Natural killer cell (primary cell): ENCODE data around the gene TBRG4. TPM values are rescaled to one million over a fixed set of nuclear protein-coding genes. Genes with fewer than 3 reads are reported as not detected.

Experiments
- ATAC-seq, 3 donors: fragments of 150-1000 bp in 2 of 3; fragments of 200-7000 bp in 1 of 3; cut with Tn5 transposase; 1 replicate in 1 of 3; 2 replicates in 2 of 3; pipeline ENCODE4 v1.10.0; 2021; ENCODE audit warnings: mild to moderate bottlenecking in 2 of 3, moderate library complexity in 2 of 3
- DNase-seq, 2 donors: peaks; one replicate each; pipeline versions ENCODE4 v3.0.0 to v3.0.0-alpha.2; 2013 to 2021; ENCODE audit warnings: mixed read lengths in 1 of 2
- H3K27ac ChIP-seq: one replicate; pipeline ENCODE4 v1.5.1; 2013; ENCODE audit warnings: mild to moderate bottlenecking, low read length
- H3K27me3 ChIP-seq: one replicate; pipeline ENCODE4 v1.6.1; 2013; ENCODE audit warnings: low read length; ENCODE audit not compliant: control insufficient read depth, insufficient read depth
- H3K36me3 ChIP-seq: one replicate; pipeline ENCODE4 v1.6.1; 2013; ENCODE audit warnings: low read length; ENCODE audit not compliant: control insufficient read depth, insufficient read depth
- H3K4me1 ChIP-seq: one replicate; pipeline ENCODE4 v1.6.1; 2013; ENCODE audit warnings: low read length; ENCODE audit not compliant: control insufficient read depth, insufficient read depth
- H3K4me3 ChIP-seq: one replicate; pipeline ENCODE4 v1.5.1; 2013; ENCODE audit warnings: low read length
- H3K9me3 ChIP-seq: one replicate; pipeline ENCODE4 v1.6.1; 2013; ENCODE audit warnings: low read length; ENCODE audit not compliant: control insufficient read depth, insufficient read depth
- H3K27ac Mint-ChIP-seq, 2 donors: one replicate each; pipeline ENCODE4 v1.8.0; 2022; ENCODE audit warnings: mild to moderate bottlenecking in 2 of 2, mixed read lengths in 2 of 2, moderate library complexity in 1 of 2
- H3K27me3 Mint-ChIP-seq, 2 donors: one replicate each; pipeline ENCODE4 v1.8.0; 2022; ENCODE audit warnings: low read depth in 2 of 2, mixed read lengths in 2 of 2
- H3K36me3 Mint-ChIP-seq: one replicate; pipeline ENCODE4 v1.8.0; 2022; ENCODE audit warnings: mixed read lengths
- H3K4me1 Mint-ChIP-seq, 2 donors: one replicate each; pipeline ENCODE4 v1.8.0; 2022; ENCODE audit warnings: mixed read lengths in 2 of 2
- H3K4me3 Mint-ChIP-seq: one replicate; pipeline ENCODE4 v1.8.0; 2022; ENCODE audit warnings: mild to moderate bottlenecking, moderate library complexity, mixed read lengths
- H3K9me3 Mint-ChIP-seq, 2 donors: one replicate each; pipeline ENCODE4 v1.8.0; 2022; ENCODE audit warnings: mixed read lengths in 2 of 2
- CTCF ChIP-seq: fragments of 200-600 bp; IDR thresholded peaks from one replicate; pipeline ENCODE4 v1.8.0; 2022; ENCODE audit warnings: antibody characterized with exemption
- WGBS: methylation state at CpG from one replicate; pipeline ENCODE4 v1.1.7; 2013; ENCODE audit warnings: missing lambda C conversion rate; ENCODE audit not compliant: insufficient coverage; 5-methylcytosine and 5-hydroxymethylcytosine counted together
- intact Hi-C: fragments of 100-400 bp; cut with micrococcal nuclease; formaldehyde crosslinking; loops from one replicate; pipeline ENCODE4 v1.14.2; 2022
- total RNA-seq, 4 donors: library from RNA; stranded (reverse); fragments of 120-200 nt in 1 of 4; gene quantifications; one replicate each; pipeline versions ENCODE4 v1.2.3 to v1.2.4, GENCODE V29; 2013 to 2022

The TBRG4 gene
- total RNA-seq, 3 donors from 2014 or later (not counting 1 experiment from before 2014, with no cell fraction given) = 48.6 to 56.7 (median 55.9) TPM

GRCh38 chr7:45069444-45070253 lies 41.8 kb downstream of the TBRG4 start:
- no peak for TF ChIP-seq CTCF
- no peak overlapping the region for H3K27ac ChIP-seq
- H3K9me3 Mint-ChIP-seq = no peaks in the 10 kb centered on the region
- H3K4me3 ChIP-seq = no peak overlapping the region
- no peaks in the 10 kb centered on the region for H3K27me3 Mint-ChIP-seq
- ATAC-seq (no peak), DNase-seq (no peak)
- H3K9me3 ChIP-seq = no peaks in the 10 kb centered on the region
- H3K36me3 ChIP-seq = peaks cover 90% of the 10 kb centered on the region
- peaks cover 45% of the 10 kb centered on the region for H3K4me1 ChIP-seq
- no peaks in the 10 kb centered on the region for H3K36me3 Mint-ChIP-seq
- H3K27ac Mint-ChIP-seq = peak overlapping the region; percentile 54 to 77
- no peak overlapping the region for H3K4me3 Mint-ChIP-seq
- H3K27me3 ChIP-seq = no peaks in the 10 kb centered on the region
- 96% methylated on average over 15 of the region's 15 CpGs for WGBS
- intact Hi-C loops = loop anchor here (10.0 kb wide), 1 partner anchor 45 kb away; no protein-coding TSS in a partner anchor
- H3K4me1 Mint-ChIP-seq = peaks cover 53 to 71% of the 10 kb centered on the region in 2 donors

- peaks cover 51 to 69% of the 10 kb centered on the region in 2 donors for H3K4me1 Mint-ChIP-seq
- ATAC-seq = no peak
- H3K4me3 Mint-ChIP-seq = no peak overlapping the region
- peak overlapping the region; percentile 48 to 77 for H3K27ac Mint-ChIP-seq
- H3K36me3 Mint-ChIP-seq = no peaks in the 10 kb centered on the region
- H3K27ac ChIP-seq = no peak overlapping the region
- H3K4me3 ChIP-seq = no peak overlapping the region
- no peak for DNase-seq
- WGBS = 93% methylated on average over 15 of the region's 15 CpGs
- H3K36me3 ChIP-seq = peaks cover 89% of the 10 kb centered on the region
- peaks cover 33% of the 10 kb centered on the region for H3K4me1 ChIP-seq
- H3K27me3 ChIP-seq = no peaks in the 10 kb centered on the region
- no peaks in the 10 kb centered on the region for H3K9me3 Mint-ChIP-seq
- intact Hi-C loops = no loop called here
- H3K27me3 Mint-ChIP-seq = no peaks in the 10 kb centered on the region
- no peak for TF ChIP-seq CTCF
- no peaks in the 10 kb centered on the region for H3K9me3 ChIP-seq
Observed at GRCh38 chr7:45068236-45069023, 43.1 kb downstream of the TBRG4 start.

GRCh38 chr7:45067582-45067981 lies 43.9 kb downstream of the TBRG4 start:
- H3K4me3 ChIP-seq = no peak overlapping the region
- no peak overlapping the region for H3K4me3 Mint-ChIP-seq
- ATAC-seq (no peak), DNase-seq (no peak)
- H3K27ac ChIP-seq = no peak overlapping the region
- intact Hi-C loops = no loop called here
- no peak for TF ChIP-seq CTCF
- peaks cover 83% of the 10 kb centered on the region for H3K36me3 ChIP-seq
- H3K27me3 Mint-ChIP-seq = no peaks in the 10 kb centered on the region
- H3K9me3 Mint-ChIP-seq = no peaks in the 10 kb centered on the region
- 95% methylated on average over 3 of the region's 3 CpGs for WGBS
- H3K4me1 Mint-ChIP-seq = peaks cover 44 to 68% of the 10 kb centered on the region in 2 donors
- H3K9me3 ChIP-seq = no peaks in the 10 kb centered on the region
- H3K36me3 Mint-ChIP-seq = no peaks in the 10 kb centered on the region
- H3K27ac Mint-ChIP-seq = peak overlapping the region; percentile 48 to 67
- H3K27me3 ChIP-seq = no peaks in the 10 kb centered on the region
- peaks cover 28% of the 10 kb centered on the region for H3K4me1 ChIP-seq
